RWPE2 (cell line): Measurements from ENCODE around the gene ORM2.

Experiments used
- ATAC-seq: fragments of 200-7000 bp; cut with Tn5 transposase; 3 replicates; pipeline ENCODE4 v1.9.1; 2021; ENCODE audit warnings: low read depth
- DNase-seq: peaks from one replicate; pipeline ENCODE4 v3.0.0-alpha.2; 2020; ENCODE audit warnings: low spot score
- H3K27ac ChIP-seq: fragments of 450-650 bp; 2 replicates; pipeline ENCODE4 v1.5.1; 2017; ENCODE audit warnings: mild to moderate bottlenecking; ENCODE audit not compliant: poor library complexity, severe bottlenecking
- H3K27me3 ChIP-seq: fragments of 250-450 bp; sonication (Bioruptor Pico); 2 replicates; pipeline ENCODE4 v1.5.1; 2021; ENCODE audit warnings: mild to moderate bottlenecking, moderate library complexity; ENCODE audit not compliant: insufficient read depth, poor library complexity, severe bottlenecking
- H3K36me3 ChIP-seq: fragments of 250-450 bp; sonication (Bioruptor Pico); 2 replicates; pipeline ENCODE4 v1.5.1; 2020; ENCODE audit warnings: low read depth, mild to moderate bottlenecking, moderate library complexity
- H3K4me1 ChIP-seq: fragments of 250-450 bp; sonication (Bioruptor Pico); 2 replicates; pipeline ENCODE4 v1.5.1; 2021; ENCODE audit warnings: mild to moderate bottlenecking, moderate library complexity; ENCODE audit not compliant: insufficient read depth, poor library complexity, severe bottlenecking
- H3K4me3 ChIP-seq: fragments of 250-450 bp; sonication (Bioruptor Pico); 2 replicates; pipeline ENCODE4 v1.5.1; 2021; ENCODE audit warnings: mild to moderate bottlenecking, moderate library complexity; ENCODE audit not compliant: severe bottlenecking
- H3K9me3 ChIP-seq: fragments of 250-450 bp; sonication (Bioruptor Pico); 2 replicates; pipeline ENCODE4 v1.5.1; 2021; ENCODE audit warnings: mild to moderate bottlenecking, moderate library complexity; ENCODE audit not compliant: severe bottlenecking
- CTCF ChIP-seq: fragments of 450-650 bp; IDR thresholded peaks from one replicate; pipeline ENCODE4 v1.5.1; 2017; ENCODE audit warnings: mild to moderate bottlenecking, moderate library complexity; ENCODE audit not compliant: poor library complexity, severe bottlenecking

The ORM2 gene

GRCh38 chr9:114282926-114283325 lies 46.7 kb upstream of the ORM2 start:
- no peak for TF ChIP-seq CTCF
- Histone ChIP-seq H3K9me3 (no peaks in the 10 kb centered on the region), H3K4me3 (no peak overlapping the region), H3K4me1 (peaks cover 41% of the 10 kb centered on the region), H3K27me3 (no peaks in the 10 kb centered on the region), H3K27ac (peak overlapping the region; percentile 35), H3K36me3 (no peaks in the 10 kb centered on the region)
- DNase-seq (peak; percentile 32), ATAC-seq (peak; percentile 36)

- DNase-seq: peak; percentile 47
- H3K27me3 ChIP-seq: no peaks in the 10 kb centered on the region
- TF ChIP-seq CTCF: no peak
- H3K4me1 ChIP-seq: peaks cover 43% of the 10 kb centered on the region
- no peak for ATAC-seq
- H3K27ac ChIP-seq: peak overlapping the region; percentile 35
- no peak overlapping the region for H3K4me3 ChIP-seq
- H3K9me3 ChIP-seq: no peaks in the 10 kb centered on the region
- H3K36me3 ChIP-seq: no peaks in the 10 kb centered on the region
Measured at GRCh38 chr9:114283551-114284111, 46.0 kb upstream of the ORM2 start.

GRCh38 chr9:114284316-114285060 lies 45.2 kb upstream of the ORM2 start:
- H3K27ac ChIP-seq: no peak overlapping the region
- DNase-seq: peak; percentile 24
- H3K27me3 ChIP-seq: no peaks in the 10 kb centered on the region
- H3K4me3 ChIP-seq: no peak overlapping the region
- H3K9me3 ChIP-seq: no peaks in the 10 kb centered on the region
- peaks cover 38% of the 10 kb centered on the region for H3K4me1 ChIP-seq
- TF ChIP-seq CTCF: no peak
- no peaks in the 10 kb centered on the region for H3K36me3 ChIP-seq
- ATAC-seq: no peak

GRCh38 chr9:114285166-114285867 lies 44.4 kb upstream of the ORM2 start:
- Histone ChIP-seq H3K36me3 (no peaks in the 10 kb centered on the region), H3K27ac (no peak overlapping the region), H3K4me1 (peaks cover 34% of the 10 kb centered on the region), H3K9me3 (no peaks in the 10 kb centered on the region), H3K4me3 (no peak overlapping the region), H3K27me3 (no peaks in the 10 kb centered on the region)
- peak; percentile 79 for DNase-seq
- peak; percentile 41; the same call in 2 of the 3 replicates for ATAC-seq
- TF ChIP-seq CTCF: no peak
